Measurements from ENCODE around the gene PDE10A.
"Not testable (repeated sequence)": the region's sequence is repeated elsewhere in the genome, so short reads cannot be mapped to it uniquely, and the experiment has no call there.

The PDE10A gene

GRCh38 chr6:165519316-165519715 lies 143.7 kb downstream of the PDE10A start:
- DNase-seq, result no peak

DNA sequence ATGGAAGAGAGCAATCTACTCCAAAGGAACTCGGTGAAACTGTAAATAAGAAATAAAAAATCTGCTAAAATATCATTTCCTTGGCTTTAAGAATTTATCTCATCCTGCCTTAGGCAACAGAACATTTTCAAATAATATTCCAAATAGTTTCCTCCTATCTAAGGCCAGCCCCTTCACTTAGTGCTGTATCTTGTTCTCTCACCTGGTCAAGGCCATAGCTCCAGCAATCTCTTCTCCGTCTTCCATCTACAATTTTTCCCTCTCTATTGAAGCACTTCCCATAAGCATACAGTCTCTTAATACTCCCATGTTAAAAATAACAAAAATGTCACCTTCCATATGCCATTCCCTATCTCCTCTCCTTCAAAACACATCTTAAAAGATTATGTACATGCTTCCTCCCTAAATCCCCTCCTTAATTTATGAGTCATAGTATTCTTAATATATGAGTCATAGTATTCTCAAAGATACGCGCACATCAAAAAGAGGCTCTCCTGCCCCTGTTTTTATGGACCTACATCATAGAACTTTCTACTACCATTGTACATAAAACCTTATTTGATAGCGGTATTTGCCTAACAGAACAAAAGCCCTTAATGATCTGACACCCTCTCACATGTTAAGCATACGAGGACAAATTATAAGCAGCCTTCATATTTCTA lies 146.9 kb downstream of the PDE10A start:
- no peak for DNase-seq

DNA sequence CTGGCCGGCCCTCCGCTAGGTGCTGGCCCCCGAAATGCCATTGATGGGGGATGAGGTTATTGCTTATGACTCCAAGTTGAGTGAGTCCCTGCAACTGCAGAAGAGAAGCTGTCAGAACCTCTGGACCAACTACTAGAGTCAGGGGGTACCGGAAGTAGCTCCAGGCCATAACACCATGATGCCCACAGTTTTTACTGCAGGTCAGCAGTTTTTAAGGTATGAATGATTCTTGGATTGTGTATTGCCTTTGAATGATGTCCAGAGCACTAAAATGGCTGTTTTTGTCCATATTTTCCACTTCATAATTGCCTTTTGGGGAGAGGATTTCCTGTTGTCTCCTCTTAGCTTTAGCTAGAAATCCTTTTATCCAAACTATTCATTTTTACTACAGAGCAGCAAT lies 148.4 kb downstream of the PDE10A start:
- DNase-seq, result no peak

- no peak for DNase-seq
Measured at GRCh38 chr6:165511807-165512206, 151.2 kb downstream of the PDE10A start.

- no peak for DNase-seq
Measured at GRCh38 chr6:165508321-165508869, 154.6 kb downstream of the PDE10A start.

- DNase-seq, result no peak
Measured at GRCh38 chr6:165506657-165507056, 156.4 kb downstream of the PDE10A start.

DNA sequence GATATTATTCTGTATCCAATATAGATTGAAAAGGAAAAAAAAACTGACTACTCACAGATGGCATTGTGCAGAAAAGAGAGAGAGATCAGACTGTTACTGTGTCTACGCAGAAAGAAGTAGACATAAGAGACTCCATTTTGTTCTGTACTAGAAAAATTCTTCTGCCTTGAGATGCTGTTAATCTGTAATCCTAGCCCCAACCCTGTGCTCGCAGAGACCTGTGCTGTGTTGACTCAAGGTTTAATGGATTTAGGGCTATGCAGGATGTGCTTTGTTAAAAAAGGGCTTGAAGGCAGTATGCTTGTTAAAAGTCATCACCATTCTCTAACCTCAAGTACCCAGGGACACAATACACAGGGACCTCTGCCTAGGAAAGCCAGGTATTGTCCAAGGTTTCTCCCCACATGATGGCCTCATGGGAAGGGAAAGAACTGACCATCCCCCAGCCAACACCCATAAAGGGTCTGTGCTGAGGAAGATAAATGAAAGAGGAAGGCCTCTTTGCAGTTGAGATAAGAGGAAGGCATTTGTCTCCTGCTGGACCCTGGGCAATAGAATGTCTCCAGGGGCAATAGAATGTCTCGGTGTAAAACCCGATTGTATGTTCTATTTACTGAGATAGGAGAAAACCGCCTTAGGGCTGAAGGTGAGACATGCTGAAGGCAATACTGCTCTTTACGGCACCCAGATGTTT lies 162.7 kb downstream of the PDE10A start:
- DNase-seq, result not testable (repeated sequence)

DNA sequence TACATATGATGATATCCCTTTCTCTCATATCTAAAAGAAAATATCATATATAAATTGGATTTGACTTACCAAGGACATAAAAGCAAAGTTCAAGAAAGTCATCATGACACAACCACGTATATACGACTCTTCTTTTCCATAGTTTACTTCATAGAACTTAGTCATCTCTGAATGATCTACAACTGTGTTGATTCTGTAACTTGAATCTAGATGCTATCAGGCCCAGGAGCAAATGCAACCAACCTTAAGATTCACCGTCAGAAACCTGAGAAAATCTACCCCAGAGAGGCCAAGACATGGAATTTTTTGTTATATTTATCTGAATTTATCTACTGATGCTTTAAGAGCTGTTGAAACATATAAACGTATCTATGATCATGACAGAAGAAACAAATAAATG lies 165.6 kb downstream of the PDE10A start:
- DNase-seq, result no peak

DNA sequence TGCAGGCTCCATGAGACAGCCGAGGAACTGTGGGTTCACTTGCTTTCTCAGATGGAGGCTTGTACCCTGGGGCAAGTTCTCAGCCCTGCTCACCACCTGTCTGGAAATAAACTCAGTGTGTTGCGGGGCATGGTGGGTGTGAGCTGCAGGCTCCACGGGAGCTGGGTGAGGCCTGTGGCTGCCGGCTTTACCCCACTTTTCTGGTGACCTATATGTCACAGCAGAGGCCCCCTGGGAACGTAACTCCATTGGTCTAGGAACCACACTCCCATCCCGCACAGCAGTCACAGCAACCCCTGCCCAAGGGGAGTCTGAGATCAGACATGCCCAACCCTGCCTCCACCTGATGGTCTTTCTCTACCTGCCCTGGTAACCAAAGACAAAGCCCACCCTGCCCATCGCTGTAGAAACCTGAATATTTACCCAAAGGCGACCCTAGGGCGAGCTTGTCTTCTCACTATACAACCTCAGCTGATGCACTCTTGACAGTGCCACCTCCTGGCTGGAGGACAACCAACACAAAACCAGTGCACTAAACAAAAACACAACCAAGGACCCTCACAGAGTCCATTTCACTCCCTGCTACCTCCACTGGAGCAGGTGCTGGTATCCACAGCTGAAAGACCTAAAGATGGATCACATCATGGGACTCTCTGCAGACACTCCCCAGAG lies 174.3 kb downstream of the PDE10A start:
- no peak for DNase-seq

GRCh38 chr6:165487950-165488349 lies 175.1 kb downstream of the PDE10A start:
- DNase-seq, result no peak

DNA sequence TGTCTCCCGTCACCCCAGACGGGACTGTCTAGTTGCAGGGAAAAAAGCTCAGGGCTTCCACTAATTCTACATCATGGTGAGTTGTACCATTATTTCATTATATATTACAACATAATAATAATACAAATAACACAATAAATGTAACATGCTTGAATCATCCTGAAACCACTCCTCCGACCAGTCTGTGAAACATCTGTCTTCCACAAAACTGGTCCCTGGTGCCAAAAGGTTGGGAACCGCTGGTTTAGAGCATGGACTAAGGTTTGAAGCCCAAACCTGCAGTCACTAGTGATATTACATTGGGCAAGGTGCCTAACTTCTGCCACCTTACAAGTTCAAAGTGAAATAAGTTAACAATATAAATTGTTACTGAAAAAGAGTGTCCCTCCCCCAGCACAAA lies 175.7 kb downstream of the PDE10A start:
- DNase-seq, result no peak

DNA sequence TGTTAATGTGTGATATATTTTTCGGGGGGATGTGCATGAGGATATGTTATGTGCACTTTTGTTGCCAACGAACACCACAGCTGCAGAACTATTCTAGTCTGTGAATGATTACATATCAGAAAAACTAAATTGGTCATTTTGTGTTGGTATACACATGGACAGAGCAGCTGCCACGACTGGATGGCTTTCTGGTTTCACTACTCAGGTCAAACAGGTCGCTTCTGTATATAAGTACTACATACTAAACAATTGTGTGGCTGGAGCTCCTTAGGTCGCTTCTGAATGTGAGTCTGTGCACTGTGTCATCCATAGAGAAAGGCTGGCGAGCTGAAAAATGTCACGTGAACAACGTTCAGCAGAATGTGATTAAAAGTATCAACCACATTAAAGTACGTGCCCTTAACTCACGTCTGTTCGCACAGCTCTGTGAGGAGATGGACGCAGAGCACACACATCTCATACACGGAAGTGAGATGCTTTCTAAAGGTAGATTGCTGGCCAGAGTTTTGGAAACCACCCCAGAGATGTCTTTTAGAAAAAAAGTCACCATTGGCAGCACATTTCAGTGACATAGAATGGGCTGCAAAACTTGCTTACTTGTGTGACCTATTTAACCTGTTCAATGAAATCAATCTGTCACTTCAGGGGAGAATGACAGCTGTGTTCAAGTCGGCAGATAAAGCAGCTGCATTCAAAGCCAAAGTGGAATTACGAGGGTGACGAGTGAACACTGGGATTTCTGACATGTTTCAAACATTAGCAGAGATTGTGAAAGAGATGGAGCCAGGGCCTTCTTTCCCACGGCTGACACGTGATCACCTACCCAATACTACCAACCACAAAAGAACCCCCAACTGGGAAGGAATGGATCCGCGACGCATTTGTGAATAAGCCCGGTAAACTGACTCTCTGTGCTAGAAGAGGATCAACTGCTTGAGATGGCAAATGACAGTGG lies 176.6 kb downstream of the PDE10A start:
- no peak for DNase-seq

- no peak for DNase-seq
Measured at GRCh38 chr6:165484178-165484889, 178.7 kb downstream of the PDE10A start.

- DNase-seq, result no peak
Measured at GRCh38 chr6:165481921-165482320, 181.1 kb downstream of the PDE10A start.

DNA sequence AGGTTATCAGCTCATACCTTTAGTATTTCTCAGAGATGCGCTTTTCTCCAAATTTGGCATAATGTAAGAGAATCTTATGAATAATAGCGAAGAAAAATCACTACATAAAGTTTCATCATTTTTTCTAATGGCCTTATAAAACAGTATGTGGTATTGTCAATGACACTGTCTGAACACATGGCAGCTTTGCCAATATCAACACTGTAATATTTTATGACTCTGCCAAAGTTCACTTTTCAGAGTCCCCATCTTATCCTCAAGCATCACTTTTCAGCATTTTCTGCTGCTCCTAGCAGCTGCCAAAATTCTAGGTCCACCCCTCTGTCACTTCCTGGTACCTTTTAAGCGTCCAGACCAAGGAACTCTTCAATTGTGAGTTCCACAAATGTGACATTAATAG lies 182.1 kb downstream of the PDE10A start:
- no peak for DNase-seq

GRCh38 chr6:165478581-165478980 lies 184.5 kb downstream of the PDE10A start:
- no peak for DNase-seq

DNA sequence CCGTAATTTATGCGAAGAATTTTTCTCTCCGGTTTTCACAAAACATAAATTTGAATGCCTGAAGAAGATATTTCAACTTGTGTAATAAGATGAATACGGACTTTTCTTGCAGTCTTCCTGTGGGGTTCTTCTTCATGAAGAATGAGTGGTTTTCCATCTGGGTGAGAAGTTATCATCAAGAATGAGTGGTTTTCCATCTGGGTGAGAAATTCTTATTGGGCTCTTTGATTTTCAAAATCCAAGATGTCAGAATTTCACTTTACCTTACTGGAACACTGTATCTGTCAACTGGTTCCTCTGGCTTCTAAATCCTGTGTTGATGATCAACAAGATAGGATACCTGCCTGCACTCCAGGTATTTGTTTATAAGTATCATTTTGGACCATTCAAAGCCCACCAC lies 193.6 kb downstream of the PDE10A start:
- no peak for DNase-seq

- DNase-seq, result no peak
Measured at GRCh38 chr6:165468340-165469235, 194.5 kb downstream of the PDE10A start.

DNA sequence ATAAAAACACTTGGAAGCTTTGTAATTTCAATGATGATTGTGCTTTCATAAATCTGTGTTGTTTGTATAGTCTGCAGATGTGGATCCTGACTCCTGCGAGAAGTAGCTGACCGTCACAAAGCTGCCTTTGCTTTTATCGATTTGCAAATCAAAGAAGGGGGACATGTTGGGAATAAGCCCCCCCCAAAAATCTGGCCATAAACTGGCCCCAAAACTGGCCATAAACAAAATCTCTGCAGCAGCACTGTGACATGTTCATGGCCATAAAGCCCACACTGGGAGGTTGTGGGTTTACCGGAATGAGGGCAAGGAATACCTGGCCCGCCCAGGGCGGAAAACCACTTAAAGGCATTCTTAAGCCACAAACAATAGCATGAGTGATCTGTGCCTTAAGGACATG lies 199.5 kb downstream of the PDE10A start:
- DNase-seq, result not testable (repeated sequence)

DNA sequence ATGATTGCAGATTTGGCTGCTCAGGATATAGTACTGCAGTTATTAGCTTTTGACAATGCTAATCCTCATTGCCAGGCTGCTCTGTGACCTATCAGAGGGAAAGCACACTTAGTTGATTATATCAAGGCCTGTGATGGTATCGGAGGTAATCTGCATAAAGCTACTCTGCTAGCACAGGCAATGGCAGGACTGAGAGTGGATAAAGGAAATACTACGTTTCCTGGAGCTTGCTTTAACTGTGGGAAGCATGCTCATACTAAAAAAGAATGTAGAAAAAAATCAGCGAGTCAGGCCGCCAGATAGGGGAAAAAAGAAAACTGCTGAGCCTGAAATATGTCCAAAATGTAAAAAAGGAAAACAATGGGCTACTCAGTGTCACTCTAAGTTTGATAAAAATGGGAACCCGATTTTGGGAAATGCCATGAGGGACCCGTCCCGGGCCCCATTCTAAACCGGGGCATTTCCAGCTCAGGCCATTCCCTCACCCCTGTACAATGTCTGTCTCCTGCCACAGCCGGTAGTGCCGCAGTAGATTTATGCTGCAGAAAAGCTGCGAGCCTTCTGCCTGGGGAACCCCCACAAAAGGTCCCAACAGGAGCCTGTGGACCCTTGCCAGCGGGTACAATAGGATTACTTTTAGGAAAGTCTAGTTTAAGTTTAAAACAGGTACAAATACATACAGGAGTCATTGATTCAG lies 203.3 kb downstream of the PDE10A start:
- DNase-seq, result not testable (repeated sequence)

All from NCI-H446 (cell line).